Measurements from ENCODE around the gene PPT2.
"Not testable (repeated sequence)": the region's sequence is repeated elsewhere in the genome, so short reads cannot be mapped to it uniquely, and the experiment has no call there.

Gene PPT2

DNA sequence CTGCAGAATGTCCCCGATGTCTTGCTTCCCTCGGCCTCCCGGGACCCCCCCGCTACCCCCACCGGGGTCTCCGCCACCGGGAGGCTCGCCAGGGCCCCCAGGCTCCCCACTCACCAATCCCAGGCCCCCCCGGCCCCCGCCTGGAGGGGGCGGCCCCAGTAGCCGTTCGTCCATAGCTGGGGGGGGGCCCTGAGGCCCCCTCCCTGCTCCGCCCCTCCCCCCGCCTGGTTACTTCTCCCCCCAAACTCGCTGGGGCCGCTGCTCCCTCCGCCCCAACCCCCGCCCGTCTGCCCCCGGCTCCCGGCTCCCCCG is 35.8 kb downstream of the PPT2 start:
- no peak for DNase-seq (ENCODE audit: low spot score)

DNA sequence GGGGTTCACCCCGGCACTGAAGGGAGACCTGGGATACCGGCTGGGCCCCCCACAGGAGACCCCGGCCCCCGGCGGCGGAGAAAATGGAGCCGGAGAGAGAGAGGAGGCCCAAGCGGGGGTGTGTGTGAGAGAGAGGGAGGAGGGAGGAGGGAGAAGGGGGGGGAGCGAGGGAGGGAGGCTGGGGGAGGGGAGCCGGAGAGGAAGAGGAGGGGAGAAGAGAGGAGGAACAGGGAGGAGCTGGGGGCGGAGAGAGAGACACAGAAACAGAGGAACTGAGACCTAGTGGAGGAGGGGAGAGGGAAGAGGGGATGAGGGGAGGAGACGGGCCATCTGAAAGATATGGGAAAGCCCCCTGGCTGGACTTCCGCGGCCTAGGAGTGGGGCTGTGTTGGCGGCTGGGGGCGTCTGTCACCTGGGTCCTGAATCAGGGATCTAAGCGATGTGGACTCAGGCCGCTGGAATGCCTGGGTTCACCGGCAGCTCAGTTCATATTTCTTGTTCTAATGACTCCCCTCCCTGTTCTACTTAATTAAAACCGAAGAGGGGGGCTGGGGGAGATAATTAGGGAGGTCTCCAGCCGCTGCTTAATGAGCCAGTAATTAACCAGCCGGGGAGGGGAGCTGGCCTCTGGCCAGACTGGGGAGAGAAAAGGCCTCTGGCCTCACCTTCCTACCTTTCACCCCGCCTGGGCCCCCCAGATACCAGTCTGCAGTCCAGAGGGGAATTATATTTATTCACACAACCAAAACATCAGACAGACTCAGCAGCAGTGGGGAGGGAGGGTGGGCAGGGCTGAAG is 36.3 kb downstream of the PPT2 start, which contains the start of gene PBX2:
PBX2 (minus strand) TSS at position 149 of the 798 bp plus-strand sequence. CDS start 287 bp downstream, outside the sequence.
- peak; percentile 83 for DNase-seq (ENCODE audit: low spot score)

DNA sequence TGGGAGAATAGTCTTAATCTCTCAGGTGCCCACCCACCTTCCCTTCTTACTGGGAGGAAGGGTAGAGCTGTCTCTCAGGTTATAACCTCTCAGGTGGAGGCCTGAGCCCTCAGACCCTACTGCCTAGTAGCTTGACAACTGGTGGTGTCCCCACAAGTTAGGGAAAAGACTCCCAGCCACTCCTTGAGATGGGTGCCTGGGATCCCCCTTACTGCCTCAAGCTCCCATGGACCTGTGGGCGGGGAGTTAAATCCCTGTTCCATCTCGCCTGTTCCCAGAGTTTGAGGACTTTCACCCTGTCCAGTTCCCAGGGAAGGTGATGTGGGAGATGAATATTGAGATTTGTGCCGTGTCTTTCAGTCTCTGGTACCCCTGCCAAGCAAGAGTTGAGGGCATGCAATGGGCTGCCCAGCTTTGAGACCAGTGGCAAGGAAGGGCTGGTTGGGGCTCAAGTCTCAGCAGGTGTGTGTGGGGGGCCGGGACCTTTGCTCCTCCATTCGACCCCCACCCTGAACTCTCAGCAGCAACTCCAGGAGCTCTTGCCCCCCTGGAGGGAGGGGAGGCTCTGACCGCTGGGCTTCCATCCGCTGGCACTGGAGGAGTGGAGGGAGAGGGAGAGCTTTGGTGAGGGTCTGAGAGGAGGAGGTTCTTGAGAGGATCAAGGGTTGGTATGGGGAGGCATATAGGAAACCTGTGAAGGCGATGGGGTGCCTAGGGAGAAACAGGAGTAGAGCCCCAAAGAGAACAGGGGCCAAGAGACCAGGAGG is 37.2 kb downstream of the PPT2 start:
- DNase-seq (ENCODE audit: low spot score) = no peak

DNA sequence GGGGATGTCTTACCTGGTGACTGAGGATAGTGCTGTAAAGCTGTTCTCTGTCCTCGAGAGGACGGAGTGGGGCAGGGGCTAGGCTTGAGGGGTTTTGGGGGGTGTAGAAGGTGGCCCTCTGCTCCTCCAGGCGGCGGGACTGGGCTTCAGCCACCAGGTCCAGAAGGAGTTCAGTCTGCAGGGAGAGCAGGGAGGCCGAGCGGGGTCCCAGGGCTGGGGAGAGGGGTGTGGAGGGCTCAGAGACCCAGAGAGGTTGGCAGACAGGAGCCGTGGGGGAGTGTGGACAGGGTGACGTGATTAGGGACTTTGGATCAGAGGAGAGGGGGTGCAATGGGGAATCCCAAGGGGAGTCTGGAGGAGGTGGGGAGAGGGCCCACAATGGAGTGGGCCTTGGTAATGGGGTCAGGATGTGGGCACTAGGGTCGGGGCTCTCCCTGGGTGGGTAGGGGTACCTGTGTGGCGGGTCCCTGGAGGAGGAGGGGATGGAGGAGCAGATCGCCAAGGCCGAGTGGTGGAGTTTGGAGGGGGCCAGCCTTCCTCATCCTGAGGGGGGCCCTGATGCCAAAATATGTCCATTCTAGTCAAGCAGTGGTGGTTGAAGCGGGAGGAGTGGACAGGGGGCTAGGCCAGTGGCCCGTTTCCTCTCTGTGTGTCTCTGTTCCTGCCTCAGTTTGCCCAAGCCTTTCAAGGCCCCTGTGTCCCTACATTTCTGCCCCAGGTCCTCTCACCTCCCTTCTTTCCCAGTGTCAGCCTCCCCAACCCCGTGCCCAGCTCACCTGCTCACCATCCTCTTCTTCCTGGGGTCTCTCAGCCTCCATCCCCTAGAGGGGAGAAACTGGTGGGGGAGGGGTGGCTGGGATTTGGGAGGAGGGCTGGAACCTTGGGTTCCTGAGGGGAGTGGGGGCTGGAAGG is 38.0 kb downstream of the PPT2 start:
- DNase-seq (ENCODE audit: low spot score) = no peak

DNA sequence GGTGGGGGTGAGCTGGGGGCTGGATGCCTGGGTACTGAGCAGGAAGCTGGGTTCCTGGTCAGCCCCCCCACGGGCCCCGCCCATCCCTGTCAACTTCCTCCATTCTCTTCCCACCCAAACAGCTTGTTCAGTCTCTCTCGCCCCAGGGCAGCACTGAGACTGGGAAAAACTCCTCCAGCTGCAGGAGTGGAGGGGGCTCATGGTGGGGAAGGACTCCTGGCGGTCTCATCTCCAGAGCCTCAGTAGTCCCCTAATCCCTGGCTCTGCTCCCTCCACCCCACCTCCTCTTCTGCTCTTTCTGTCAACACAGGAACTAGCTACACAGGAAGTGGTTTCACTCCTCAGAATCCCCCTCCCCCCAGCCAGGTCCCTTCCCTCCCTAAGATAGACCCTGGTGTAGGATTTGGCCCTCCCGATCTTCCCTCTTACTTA is 38.7 kb downstream of the PPT2 start, which contains the start of gene GPSM3:
GPSM3 (minus strand) TSS at position 36 of the 432 bp plus-strand sequence. CDS start 130 bp downstream, outside the sequence.
- DNase-seq (ENCODE audit: low spot score) = no peak

DNA sequence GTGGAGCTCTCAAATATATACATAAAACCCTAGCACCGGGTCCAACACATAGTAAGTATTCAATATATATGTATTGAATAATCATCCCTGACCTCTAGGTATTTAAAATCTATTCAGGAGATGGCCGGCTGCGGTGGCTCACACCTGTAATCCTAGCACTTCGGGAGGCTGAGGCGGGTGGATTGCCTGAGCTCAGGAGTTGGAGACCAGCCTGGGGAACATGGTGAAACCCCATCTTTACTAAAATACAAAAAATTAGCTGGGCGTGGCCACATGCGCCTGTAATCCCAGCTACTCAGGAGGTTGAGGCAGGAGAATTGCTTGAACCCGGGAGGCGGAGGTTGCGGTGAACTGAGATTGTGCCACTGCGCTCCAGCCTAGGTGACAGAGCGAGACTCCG is 39.2 kb downstream of the PPT2 start:
- not testable (repeated sequence) for DNase-seq (ENCODE audit: low spot score)

DNA sequence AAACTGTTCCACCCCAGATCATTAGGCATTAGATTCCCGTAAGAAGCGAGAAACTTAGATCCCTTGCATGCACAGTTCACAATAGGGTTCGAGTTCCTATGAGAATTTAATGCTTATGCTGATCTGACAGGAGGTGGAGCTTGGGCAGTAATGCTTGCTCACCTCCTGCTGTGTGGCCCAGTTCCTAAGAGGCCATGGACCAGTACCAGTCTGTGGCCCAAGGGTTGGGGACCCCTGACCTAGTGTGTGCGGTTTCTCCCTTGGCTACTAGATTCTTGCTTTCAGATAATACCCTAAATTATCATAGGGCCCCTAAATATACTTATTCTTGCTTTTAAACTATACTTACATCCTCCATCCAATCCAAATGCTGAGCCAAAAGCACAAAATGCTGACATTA is 40.4 kb downstream of the PPT2 start:
- no peak for DNase-seq (ENCODE audit: low spot score)

DNA sequence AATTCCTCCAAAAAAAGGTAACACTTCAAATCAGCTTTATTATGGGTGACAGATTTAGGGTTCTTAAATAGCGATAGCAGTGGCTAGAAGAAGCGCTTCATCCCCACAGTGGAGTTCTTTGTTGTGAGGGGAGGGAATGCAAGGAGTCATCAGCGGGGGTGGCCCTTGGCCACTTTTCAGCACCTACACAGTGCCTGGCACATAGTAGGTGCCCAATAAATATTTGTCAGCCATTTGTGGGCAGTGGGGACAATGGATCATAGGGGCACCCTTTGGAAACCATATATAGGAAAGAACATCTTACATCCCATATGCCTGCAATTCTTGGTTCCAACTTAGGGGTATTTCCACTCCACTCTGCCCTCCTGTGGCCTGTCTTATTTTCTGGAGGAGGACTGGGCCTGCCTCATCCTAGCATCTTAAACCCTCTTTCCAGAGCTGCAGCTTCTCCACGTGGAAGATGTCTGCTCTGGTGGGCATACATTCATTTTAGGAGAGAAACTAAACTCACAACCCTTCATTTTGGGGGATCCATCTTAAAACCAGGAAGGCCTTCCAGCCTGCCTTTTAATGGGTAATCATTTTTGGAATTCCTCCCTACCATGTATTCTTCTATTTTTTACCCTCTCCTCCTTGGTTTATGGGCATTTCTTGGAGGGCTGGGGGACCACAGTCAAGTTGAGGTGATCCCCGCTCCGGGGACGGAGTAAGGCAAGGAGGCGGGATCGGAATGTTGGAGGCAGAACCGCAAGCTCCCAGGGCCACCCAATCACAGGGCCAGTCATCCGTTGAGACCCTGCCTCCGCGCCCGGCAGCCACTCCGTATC is 41.1 kb downstream of the PPT2 start:
- DNase-seq (ENCODE audit: low spot score) = peak; percentile 24

DNA sequence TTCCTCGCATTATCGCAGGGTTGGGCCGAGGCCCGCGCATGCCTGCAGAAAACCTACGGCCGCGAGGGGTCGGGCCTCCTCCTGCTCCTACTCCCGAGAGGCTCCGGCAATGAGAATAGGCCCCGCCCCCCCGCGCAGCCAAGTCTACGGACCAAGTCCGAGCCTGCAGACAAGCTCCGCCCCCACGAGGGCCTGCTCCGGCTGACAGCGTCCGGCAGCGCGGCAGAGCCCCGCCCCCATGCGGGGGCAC is 41.6 kb downstream of the PPT2 start:
- peak; percentile 99 for DNase-seq (ENCODE audit: low spot score)

DNA sequence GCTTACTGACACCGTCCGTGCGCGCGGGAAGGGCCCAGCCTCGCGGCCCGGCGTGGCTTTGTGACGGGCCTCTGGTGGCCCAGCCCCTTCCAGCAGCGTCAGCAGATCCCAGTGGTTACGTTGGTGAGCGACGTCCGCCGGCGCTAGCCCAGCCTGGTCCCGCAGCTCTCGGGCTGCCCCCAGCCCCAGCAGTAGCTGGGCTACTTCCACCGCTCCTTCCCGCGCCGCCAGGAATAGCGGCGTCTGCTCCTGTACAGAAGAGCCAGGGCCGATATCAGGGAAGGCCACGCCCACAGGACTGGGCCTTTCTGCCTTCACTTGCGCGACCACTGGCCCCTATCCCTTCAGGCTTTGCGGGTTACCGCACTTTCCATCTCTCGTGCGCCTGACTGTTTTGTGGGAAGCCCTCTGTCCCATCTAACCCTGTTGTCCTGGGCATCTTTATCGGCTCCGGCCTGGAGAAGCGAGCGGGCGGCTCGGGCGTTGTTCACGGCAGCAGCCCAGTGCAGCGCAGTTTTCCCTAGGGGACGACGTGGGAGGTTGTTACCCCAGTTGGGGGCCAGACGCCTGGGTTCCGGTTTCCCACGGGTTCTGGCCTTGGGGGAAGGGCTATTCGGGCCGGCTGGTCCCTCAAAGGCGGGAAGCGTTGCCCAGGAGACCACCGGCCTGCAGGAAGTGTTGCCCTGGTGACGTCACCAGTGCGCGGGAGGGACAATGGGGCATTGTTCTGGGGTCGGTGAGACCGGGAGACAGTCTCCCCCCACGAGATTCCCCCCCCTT is 42.2 kb downstream of the PPT2 start:
- DNase-seq (ENCODE audit: low spot score) = peak; percentile 77

DNA sequence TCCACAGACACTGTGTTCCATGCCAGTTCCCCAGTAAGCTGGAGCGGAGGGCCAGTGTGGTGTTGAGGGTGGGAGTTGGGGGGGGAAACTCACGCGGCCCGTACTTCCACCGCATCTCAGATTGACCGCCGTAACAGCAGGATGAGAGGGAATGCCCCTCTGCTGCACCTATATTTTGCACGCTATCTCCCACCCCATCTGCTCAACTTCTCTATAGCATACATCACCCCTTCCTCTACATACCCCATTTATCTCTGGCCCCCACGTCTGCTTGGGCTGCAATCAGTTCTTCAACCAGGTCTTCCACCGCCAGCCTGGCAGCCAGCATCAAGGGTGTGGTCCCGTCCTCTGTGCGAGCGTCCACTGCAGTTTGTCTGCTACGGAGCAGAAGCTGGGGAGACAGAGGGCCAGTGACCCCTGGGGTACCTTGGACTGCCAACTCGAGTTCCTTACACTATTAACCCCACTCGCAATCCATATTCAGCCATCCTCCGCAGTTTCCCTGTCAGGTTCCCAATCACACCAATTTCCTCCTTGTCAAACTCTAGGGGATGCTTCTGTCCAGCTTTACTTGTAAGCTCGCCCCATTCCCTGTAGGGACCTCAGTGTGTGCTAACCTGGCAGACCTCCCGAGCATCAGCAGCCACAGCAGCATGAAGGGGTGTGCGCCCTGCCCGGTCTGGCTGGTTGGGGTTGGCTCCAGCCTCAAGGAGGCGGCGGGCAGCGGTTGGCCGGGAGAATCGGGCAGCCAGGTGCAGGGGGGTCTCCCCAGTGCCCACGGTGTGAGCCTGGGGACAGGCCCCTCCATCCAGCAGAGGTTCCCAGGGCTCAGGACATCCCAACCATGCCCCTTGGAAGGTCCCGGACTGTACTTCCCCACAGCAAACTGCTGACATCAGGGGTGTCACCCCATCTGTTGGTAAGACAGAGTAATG is 43.0 kb downstream of the PPT2 start:
- DNase-seq (ENCODE audit: low spot score) = no peak

DNA sequence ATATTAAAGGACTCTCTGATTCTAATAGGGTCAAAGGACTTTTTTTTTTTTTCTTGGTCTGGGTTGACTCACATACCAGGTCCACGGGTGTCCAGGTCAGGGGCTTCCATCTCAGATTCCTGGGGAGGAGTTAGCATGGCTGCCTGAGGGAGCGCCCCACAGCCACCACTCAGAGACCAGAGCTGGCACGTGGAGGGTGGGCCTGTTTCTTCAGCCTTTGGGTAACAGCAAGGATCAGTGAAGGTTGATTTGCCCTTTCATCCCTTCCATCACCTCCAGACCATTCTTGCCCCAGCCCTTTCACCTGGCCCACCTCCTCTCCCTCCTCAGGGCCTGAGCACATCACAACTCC is 44.4 kb downstream of the PPT2 start:
- no peak for DNase-seq (ENCODE audit: low spot score)

DNA sequence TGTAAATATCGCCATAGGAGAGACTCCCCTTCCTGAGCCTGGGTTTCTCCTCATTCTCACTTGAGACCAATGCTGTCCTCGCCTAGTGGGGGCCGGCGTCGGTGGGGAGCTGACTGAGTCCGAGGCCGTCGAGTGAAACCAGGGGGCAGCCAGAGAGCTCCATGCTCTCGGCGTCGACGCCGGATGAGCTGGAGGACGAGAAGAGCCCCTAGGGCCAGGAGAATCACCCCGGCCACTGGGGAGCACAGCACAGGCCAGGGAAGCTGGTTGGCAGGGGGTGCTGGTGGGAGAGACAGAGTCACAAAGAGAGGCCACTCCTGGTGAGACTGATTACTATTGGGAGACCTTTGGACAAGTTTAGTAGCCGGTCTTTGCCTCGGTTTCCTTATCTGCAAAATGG is 44.9 kb downstream of the PPT2 start:
- DNase-seq (ENCODE audit: low spot score) = no peak

DNA sequence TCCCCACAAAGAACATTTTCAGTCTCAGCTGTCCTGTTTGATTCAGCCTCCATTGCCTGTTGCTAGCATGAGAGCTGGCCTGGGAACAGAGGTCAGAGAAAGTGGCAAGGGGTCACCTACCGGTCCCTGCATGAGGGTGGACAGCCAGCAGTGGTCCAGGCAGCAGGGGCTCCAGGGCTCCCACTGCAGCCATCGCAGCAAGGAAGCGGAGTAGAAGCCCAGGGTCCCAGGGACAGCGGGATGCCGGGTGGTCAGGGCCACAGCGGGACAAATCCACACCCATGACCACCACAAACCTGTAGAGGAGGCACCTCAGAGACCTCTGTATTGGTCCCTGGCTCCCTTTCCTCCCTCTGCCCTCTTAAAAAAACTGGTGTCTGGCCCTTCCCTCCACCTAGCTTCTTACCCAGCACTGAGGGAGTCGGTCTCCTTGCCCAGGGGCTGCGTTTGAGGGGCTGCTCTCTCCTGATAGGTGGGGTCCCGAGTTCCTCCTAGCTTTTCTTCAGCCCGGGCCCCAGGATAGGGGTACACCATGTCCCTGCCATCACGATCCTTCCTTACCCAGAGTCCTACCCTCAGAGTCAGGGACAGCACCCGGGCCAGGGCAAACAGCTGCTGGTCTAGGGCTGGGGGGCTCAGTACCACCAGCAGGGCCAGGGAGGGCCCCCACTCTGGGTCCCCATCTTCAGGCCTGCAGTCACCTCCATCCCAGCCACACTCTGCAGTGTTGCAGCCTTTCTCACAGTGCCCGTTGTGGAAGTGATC is 47.0 kb downstream of the PPT2 start:
- no peak for DNase-seq (ENCODE audit: low spot score)

DNA sequence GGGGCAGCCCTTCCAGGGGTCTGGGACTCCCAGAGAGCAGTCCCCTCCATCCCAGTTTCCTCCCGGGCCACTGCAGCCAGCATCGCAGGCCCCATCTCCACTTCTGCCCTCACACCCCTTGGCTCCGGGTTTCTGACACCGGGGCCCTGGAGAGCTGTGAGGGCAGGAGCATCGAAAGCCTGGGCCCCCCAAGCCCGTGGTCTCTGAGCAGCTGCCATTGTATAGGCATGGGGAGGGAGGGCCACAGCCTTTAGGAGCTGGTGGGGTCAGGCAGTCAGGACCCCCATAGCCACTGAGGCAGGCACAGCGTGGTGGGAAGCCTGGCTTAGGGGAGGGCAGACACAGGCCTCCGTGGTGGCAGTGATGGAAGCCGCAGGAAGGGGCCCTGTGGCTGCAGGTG is 48.2 kb downstream of the PPT2 start:
- no peak for DNase-seq (ENCODE audit: low spot score)

DNA sequence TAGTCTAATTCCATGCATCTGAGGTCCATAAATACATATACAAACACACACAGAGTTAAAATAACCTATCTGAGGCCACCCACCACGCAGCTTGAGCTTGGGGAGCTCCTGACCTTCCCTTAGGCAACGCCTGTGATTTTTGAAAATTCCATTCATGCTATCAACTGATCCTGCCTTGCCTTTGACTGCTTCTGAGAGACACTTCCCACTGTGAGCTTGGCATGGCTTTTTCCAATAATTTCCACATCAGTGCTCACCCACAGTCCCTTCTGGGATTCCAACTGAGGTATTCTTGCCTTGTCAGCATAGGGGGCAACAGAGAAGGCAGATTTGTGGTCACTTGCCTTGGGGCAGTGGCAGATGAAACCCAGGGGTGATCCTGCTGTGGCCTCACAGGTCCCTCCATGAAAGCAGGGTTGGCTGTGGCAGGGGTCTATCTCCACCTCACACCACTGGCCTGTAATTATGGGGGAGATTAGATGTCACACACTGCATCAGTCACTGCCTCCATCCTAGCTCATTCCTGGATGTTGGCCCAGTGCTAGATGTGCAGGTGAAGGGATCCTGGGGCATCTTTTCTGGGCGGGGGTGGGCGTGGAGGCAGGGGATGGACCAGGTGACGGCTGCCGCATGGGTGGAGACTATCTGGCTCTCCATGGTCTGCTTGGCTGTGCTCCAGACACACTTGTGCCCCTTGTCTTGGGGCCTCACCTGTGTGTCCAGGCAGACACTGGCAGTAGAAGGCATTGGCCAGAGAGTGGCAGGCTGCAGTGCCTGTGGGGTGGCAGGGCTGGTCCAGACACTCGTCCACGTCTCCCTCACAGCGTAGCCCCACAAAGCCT is 49.7 kb downstream of the PPT2 start:
- no peak for DNase-seq (ENCODE audit: low spot score)

DNA sequence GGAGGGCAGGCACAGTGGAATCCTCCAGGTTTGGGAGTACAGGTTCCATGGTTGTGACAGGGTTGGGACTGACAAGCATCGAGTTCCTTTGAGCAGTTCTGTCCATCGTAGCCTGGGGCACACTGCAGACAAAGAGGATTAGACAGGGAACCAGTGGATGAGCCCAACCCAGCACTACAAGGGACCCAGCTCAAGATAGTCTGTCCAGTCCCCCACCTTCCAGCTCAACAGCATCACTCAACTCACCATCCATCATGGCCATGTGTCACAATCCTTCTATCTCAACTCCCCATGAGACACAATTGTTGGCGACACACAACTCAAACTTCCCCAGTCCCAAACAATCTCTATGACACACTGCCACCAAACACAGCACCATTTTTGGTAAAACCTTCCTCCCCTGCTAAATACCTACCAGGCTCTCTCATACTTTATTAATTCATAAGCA is 50.4 kb downstream of the PPT2 start:
- DNase-seq (ENCODE audit: low spot score) = no peak

DNA sequence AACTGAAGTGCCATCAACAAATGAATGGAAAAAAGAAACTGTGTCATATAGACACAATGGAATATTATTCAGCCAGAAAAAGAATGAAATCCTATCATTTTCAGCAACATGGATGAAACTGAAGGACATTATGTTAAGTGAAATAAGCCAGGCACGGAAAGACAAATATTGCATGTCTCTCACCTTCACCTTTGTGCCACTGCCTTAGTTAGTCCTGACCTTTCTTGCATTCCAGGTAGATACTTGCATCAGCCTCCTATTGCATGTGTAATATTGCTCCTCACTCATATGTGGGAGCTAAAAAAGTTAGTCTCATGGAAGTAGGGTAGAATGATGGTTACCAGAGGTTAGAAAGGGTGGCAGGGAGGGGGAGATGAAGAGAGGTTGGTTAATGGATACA is 55.1 kb downstream of the PPT2 start:
- no peak for DNase-seq (ENCODE audit: low spot score)
